Caco-2 (cell line): ENCODE data around the gene MAGI1. TPM values are rescaled to one million over a fixed set of nuclear protein-coding genes. Genes with fewer than 3 reads are reported as not detected.

Experiments
- BruUV-seq: library from RNA; stranded (reverse); fragments of 400-500 nt; replicated peaks from 2 replicates; lab custom pipeline; 2021; lab: Mats Ljungman, UMichigan
- CTCF ChIA-PET: fragments of 300-600 bp; sonication (Branson Sonifier 250); formaldehyde crosslinking; loops from one replicate; lab custom pipeline; 2022; ENCODE audit warnings: antibody characterized with exemption; lab: Charles Lee
- POLR2A ChIA-PET: fragments of 300-600 bp; sonication (Branson Sonifier 250); formaldehyde crosslinking; loops from one replicate; lab custom pipeline; 2022; ENCODE audit warnings: antibody characterized with exemption; lab: Charles Lee
- DNase-seq, 2 experiments: peaks; one replicate each; pipeline versions ENCODE4 v3.0.0 to v3.0.0-alpha.2; 2020 to 2022
- H3K27me3 ChIP-seq: replicated peaks from 2 replicates; pipeline ENCODE4 v1.6.0; 2011; ENCODE audit warnings: low read length; ENCODE audit not compliant: control insufficient read depth, insufficient read depth
- H3K36me3 ChIP-seq: 2 replicates; pipeline ENCODE4 v1.5.1; 2011; ENCODE audit warnings: low read length; ENCODE audit not compliant: control insufficient read depth, insufficient read depth
- H3K4me1 ChIP-seq: fragments of 250-450 bp; sonication (Bioruptor Pico); 2 replicates; pipeline ENCODE4 v1.5.1; 2020; ENCODE audit warnings: mild to moderate bottlenecking
- H3K4me3 ChIP-seq: 2 replicates; pipeline ENCODE4 v1.5.1; 2011; ENCODE audit warnings: low read depth, mild to moderate bottlenecking, control low read depth, low read length
- H3K9me3 ChIP-seq: fragments of 250-450 bp; sonication (Bioruptor Pico); 2 replicates; pipeline ENCODE4 v1.5.1; 2020; ENCODE audit warnings: mild to moderate bottlenecking, moderate library complexity
- H3K27ac Mint-ChIP-seq: one replicate; pipeline ENCODE4 v1.8.0; 2022; ENCODE audit warnings: mixed read lengths; ENCODE audit not compliant: unreplicated experiment
- H3K27me3 Mint-ChIP-seq: one replicate; pipeline ENCODE4 v1.8.0; 2022; ENCODE audit warnings: mixed read lengths; ENCODE audit not compliant: insufficient read depth, unreplicated experiment
- H3K36me3 Mint-ChIP-seq: one replicate; pipeline ENCODE4 v1.8.0; 2022; ENCODE audit warnings: mild to moderate bottlenecking, mixed read lengths; ENCODE audit not compliant: insufficient read depth, unreplicated experiment
- H3K4me1 Mint-ChIP-seq: one replicate; pipeline ENCODE4 v1.8.0; 2022; ENCODE audit warnings: low read depth, mixed read lengths; ENCODE audit not compliant: unreplicated experiment
- H3K4me3 Mint-ChIP-seq: one replicate; pipeline ENCODE4 v1.8.0; 2022; ENCODE audit warnings: mild to moderate bottlenecking, moderate library complexity, mixed read lengths; ENCODE audit not compliant: unreplicated experiment
- H3K9me3 Mint-ChIP-seq: one replicate; pipeline ENCODE4 v1.8.0; 2022; ENCODE audit warnings: mixed read lengths; ENCODE audit not compliant: unreplicated experiment
- intact Hi-C: fragments of 100-400 bp; cut with micrococcal nuclease; formaldehyde crosslinking; loops from one replicate; pipeline ENCODE4 v1.10.0; 2022; ENCODE audit not compliant: unreplicated experiment
- total RNA-seq: library from RNA; stranded (reverse); gene quantifications from 2 replicates; pipeline ENCODE4 v1.2.3, GENCODE V29; 2022
- TF ChIP-seq, protein P1 (sequence below), 2 experiments: fragments of 200-600 bp in 1 of 2; IDR thresholded peaks; 1 replicate in 1 of 2; 2 replicates in 1 of 2; pipeline versions ENCODE4 v1.5.1 to v1.8.0; 2011 to 2022; ENCODE audit warnings: antibody characterized with exemption in 1 of 2, control low read depth in 1 of 2, inconsistent platforms in 1 of 2, low read depth in 1 of 2, low read length in 1 of 2, mild to moderate bottlenecking in 1 of 2, moderate library complexity in 1 of 2; ENCODE audit not compliant: insufficient read depth in 1 of 2, severe bottlenecking in 1 of 2, unreplicated experiment in 1 of 2

Gene MAGI1
- total RNA-seq, 1 experiment from 2014 or later: 64.9 TPM

DNA sequence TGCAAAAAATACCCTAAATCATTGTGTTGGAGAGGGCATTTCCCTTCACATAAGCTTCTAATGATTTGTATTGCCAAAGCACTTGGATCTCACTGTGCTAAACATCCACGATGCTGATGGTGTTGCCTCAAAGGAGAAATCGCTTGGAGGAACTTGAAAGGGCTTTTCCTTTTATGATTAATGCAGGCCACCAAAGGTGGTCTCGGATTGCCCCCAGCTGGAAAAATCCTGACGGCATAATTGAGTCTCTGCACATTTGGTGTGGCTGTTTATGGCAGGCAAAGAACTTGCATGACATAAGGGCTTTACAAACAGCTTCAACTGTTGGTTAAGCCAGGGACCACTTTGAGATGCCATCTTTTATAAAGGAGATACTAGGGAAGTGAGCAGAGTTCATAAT lies 687.0 kb downstream of the MAGI1 start:
- intact Hi-C loops: no loop called here
- no peak for DNase-seq
- Mint-ChIP-seq H3K36me3 (peaks cover 18% of the 10 kb centered on the region), H3K27ac (no peak overlapping the region), H3K4me3 (no peak overlapping the region), H3K9me3 (no peaks in the 10 kb centered on the region), H3K27me3 (no peaks in the 10 kb centered on the region), H3K4me1 (peaks cover 10% of the 10 kb centered on the region)
- Histone ChIP-seq H3K9me3 (no peaks in the 10 kb centered on the region), H3K4me3 (no peak overlapping the region), H3K4me1 (no peaks in the 10 kb centered on the region), H3K36me3 (no peaks in the 10 kb centered on the region), H3K27me3 (no peaks in the 10 kb centered on the region)
- BruUV-seq: no TSS peak
- POLR2A ChIA-PET: no interaction called here
- CTCF ChIA-PET: interaction anchor here (0.7 kb wide), 1 partner anchor 250 kb away, joined by 3 read pairs; no protein-coding TSS in a partner anchor
- TF ChIP-seq, protein P1, sequence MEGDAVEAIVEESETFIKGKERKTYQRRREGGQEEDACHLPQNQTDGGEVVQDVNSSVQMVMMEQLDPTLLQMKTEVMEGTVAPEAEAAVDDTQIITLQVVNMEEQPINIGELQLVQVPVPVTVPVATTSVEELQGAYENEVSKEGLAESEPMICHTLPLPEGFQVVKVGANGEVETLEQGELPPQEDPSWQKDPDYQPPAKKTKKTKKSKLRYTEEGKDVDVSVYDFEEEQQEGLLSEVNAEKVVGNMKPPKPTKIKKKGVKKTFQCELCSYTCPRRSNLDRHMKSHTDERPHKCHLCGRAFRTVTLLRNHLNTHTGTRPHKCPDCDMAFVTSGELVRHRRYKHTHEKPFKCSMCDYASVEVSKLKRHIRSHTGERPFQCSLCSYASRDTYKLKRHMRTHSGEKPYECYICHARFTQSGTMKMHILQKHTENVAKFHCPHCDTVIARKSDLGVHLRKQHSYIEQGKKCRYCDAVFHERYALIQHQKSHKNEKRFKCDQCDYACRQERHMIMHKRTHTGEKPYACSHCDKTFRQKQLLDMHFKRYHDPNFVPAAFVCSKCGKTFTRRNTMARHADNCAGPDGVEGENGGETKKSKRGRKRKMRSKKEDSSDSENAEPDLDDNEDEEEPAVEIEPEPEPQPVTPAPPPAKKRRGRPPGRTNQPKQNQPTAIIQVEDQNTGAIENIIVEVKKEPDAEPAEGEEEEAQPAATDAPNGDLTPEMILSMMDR (IDR thresholded peaks at IDR 0.05; ENCODE audit: insufficient read depth in 1 of 2, low read depth in 1 of 2, low read length in 1 of 2, severe bottlenecking in 1 of 2, unreplicated experiment in 1 of 2): no peak

DNA sequence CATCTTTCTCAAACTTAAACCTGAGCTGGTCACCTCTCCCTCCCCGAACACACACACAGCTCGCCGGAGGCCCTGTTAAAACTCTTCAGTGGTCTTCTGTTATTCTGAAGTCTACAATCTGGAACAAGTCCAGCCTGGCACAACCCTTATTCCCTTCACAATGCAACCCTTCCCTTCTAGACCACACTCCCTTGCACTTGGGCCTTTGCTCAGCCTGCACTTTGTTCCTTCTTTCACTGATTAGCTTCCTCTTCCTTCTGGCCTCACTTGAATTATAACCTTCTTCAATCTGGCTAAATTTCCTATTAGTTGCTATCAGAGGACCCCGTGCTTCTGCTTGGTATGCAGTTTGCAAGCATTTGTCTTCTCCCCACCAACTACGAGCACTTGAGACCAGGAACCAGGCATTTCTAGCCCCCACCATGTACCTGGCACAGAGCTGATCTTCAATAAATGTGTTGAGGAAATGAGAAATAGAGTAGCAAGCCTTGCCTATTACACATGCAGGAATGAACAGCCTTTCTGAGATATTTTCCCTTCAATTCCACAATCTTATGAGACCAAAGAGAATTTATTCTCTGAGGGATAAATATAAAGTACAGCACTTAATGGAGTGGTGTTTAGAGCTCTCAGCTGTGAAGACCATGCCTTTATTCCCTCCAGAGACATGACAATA lies 687.8 kb downstream of the MAGI1 start:
- H3K9me3 Mint-ChIP-seq: no peaks in the 10 kb centered on the region

DNA sequence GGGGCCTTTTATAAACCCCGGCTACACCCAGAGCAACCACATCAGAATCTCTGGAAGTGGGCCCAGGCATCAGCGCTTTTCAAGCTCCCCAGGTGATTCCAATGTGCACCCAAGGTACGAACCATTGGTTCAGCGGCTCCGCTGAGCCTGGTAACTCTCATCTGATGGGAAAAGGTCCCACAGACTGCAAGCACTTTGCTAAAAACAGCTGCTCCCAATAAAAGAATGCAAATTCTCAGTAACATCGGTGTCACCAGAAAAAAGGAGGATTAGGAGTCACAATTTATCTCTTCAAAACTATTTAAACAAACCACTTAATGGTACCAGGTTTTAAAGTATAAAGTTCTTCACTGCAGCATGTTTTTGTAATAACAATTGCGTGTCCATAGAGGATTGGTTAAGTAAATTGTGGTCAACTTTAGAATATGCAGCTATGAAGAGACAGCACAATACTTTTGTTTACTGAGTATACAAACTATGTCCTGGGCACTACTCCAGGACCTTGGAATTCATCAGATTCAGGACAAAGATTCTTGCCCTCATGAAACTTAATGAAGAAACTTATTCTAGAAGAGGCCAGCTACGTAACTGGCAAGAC lies 690.2 kb downstream of the MAGI1 start:
- TF ChIP-seq, protein P1 (IDR thresholded peaks at IDR 0.05; ENCODE audit: insufficient read depth in 1 of 2, low read depth in 1 of 2, low read length in 1 of 2, severe bottlenecking in 1 of 2, unreplicated experiment in 1 of 2): no peak
- H3K27ac Mint-ChIP-seq: no peak overlapping the region
- DNase-seq: no peak
- no TSS peak for BruUV-seq
- Histone ChIP-seq H3K4me1 (no peaks in the 10 kb centered on the region), H3K36me3 (no peaks in the 10 kb centered on the region), H3K4me3 (no peak overlapping the region), H3K9me3 (no peaks in the 10 kb centered on the region), H3K27me3 (no peaks in the 10 kb centered on the region)
- H3K36me3 Mint-ChIP-seq: no peaks in the 10 kb centered on the region
- H3K4me1 Mint-ChIP-seq: peaks cover 10% of the 10 kb centered on the region
- H3K4me3 Mint-ChIP-seq: no peak overlapping the region
- no peaks in the 10 kb centered on the region for H3K9me3 Mint-ChIP-seq
- intact Hi-C loops: no loop called here
- ChIA-PET CTCF (no interaction called here), POLR2A (no interaction called here)
- H3K27me3 Mint-ChIP-seq: no peaks in the 10 kb centered on the region

More for the DNA sequence above, 687.8 kb downstream of the MAGI1 start:
- BruUV-seq: no TSS peak
- Mint-ChIP-seq H3K36me3 (peaks cover 13% of the 10 kb centered on the region), H3K4me3 (no peak overlapping the region), H3K27me3 (no peaks in the 10 kb centered on the region), H3K4me1 (peaks cover 10% of the 10 kb centered on the region), H3K27ac (no peak overlapping the region)
- no peak overlapping the region for H3K4me3 ChIP-seq
- no peaks in the 10 kb centered on the region for H3K9me3 ChIP-seq
- no peaks in the 10 kb centered on the region for H3K36me3 ChIP-seq
- POLR2A ChIA-PET: no interaction called here
- no peak for DNase-seq
- no peaks in the 10 kb centered on the region for H3K27me3 ChIP-seq
- TF ChIP-seq, protein P1 (IDR thresholded peaks at IDR 0.05; ENCODE audit: insufficient read depth in 1 of 2, low read depth in 1 of 2, low read length in 1 of 2, severe bottlenecking in 1 of 2, unreplicated experiment in 1 of 2): no peak
- intact Hi-C loops: no loop called here
- CTCF ChIA-PET: interaction anchor here (0.7 kb wide), 1 partner anchor 250 kb away, joined by 3 read pairs; no protein-coding TSS in a partner anchor
- no peaks in the 10 kb centered on the region for H3K4me1 ChIP-seq
